G401 (cell line): ENCODE results near the gene RIN3. TPM values are rescaled to one million over a fixed set of nuclear protein-coding genes. Genes with fewer than 3 reads are reported as not detected.
A peak's percentile ranks its signal among the peaks of the same experiment; 100 is the strongest.

Experiments used
- DNase-seq: peaks from one replicate; pipeline ENCODE4 v3.0.0-alpha.2; 2015; ENCODE audit warnings: low spot score
- in situ Hi-C: cut with HindIII; loops from 2 replicates; pipeline ENCODE4 v1.10.0; 2016; ENCODE audit warnings: low sequenced_read_pairs, mixed read lengths
- total RNA-seq: library from RNA; depleted of rRNA; stranded (reverse); fragments of >200 nt; shearing (Covaris generic); gene quantifications from 2 replicates; pipeline ENCODE4 v1.2.3, GENCODE V29; 2014

Gene RIN3
- total RNA-seq, 1 experiment from 2014 or later = 0.85 TPM

DNA sequence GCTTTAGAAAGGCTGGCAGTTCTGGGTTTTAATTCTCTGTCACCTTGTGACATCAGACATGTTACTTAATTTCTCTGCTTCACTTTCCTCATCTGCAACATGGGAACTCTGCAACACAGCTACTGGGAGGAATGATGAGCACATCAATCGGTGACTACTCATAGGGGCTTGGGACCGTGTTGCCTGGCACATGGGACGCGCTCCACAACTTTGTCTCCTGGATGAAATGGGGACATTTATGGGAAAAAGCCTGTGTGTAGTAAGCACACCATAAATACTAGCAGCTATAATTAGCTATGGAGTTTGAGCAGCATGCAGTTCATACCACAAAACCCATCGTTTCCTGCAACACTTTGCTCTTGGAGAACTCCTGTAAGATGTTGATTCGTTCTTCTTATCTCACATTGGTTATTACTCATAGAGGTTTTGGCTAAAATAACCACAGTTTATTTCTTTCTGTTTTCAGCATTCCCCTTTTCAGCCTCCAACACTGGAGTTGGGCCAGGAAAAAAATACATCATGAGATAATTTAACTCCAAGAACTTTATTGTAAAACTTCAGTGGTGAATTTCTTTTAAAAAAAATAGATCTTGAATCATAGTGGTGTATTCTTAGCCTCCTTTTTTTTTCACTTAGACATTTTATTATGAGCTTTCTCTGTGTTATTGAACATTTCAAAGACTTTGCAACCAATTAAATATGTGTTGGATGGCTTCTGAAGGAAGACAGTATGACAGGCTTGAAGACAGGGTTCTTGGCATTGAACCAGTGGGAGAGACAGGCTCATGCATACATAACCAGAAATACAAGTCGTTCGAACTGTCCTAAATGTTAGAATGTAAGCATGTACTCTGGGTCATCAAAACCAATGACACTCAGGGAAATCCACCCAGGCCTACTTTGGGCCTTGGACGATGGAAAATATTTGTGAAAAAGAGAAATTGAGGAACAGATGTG is 72.7 kb downstream of the RIN3 start:
- in situ Hi-C loops = no loop called here
- DNase-seq = no peak

DNA sequence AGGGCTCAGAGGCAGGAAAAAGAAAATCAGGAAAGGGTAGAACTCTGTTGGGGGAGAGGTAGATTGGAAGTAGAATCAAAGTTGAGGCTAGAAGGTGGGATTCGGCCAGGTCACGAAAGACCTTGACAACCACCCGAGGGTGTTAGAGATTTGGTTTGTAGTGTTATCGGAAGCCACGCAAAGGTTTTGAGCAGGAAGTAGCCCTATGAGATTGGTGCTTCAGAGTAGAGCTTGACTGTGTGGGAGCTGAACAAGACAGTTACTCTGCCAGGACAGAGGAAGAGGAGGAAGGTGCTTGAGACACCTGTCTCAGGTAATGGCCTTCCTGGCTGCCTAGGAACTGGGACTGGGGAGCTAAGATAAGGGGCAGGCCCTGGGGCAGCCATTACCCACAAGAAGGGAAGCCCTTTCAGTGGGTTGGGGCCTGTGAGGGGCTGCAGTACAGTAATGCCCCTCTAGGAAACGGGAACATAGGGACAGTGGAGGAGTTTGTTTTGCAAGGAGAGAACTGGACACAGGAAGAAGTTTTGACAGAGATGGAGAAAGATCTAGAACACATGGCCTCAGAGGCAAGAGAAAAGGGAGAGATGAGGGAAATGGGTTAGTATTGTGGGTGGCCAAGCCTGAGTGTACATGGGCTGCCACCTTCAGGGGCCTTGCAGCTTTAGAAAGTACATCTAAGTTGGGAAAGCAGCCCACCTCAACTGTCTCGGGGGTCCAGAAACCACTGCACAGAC is 73.5 kb downstream of the RIN3 start:
- no peak for DNase-seq
- in situ Hi-C loops = no loop called here

GRCh38 chr14:92587700-92588085 is 74.1 kb downstream of the RIN3 start:
- no peak for DNase-seq
- in situ Hi-C loops = no loop called here

DNA sequence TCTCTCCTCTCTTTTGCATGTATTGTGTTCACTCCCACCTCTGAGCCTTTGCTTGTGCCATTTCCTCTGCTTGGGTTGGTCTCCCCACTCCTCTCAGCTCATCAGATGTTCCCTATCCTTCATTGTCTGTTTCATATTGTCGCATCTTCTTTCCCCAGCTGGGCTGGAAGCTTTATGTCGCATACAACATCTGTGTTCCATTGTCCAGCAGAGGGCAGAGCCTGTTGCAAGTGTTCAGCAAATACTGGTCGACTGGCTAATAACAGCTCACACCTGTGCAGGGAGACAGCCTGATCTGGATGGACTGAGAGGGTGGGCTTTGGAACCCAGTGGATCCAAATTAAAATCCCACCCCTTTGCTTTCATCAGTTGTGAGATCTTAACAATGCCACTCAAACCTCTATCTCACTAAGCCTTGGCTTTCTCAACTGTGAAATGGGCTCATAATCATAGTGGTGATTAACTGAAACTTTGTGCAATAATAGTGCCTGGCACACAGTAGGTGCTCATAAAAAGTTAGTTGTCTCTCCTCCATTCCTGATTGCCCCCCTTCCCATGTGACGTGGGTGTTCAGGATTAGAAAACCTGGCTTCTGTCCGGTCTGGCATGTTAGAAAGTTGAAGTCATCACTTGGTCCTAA is 75.8 kb downstream of the RIN3 start:
- no peak for DNase-seq

DNA sequence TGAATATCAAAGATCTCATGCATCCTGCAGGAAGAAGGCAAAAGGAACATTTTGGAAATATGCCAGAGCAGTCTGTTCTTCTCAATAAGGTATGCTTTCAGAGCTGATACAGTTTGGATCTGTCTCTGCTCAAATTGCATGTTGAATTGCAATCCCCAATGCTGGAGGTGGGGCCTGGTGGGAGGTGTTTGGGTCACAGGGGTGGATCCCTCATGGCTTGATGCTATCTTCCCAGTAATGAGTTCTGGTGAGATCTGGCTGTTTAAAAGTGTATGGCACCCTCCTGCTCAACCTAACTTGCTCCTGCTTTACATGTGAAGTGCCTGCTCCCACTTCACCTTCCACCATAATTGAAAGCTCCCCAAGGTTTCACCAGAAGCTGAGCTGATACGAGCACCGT is 76.6 kb downstream of the RIN3 start:
- no peak for DNase-seq
- in situ Hi-C loops = no loop called here

More for the DNA sequence above, 75.8 kb downstream of the RIN3 start:
- in situ Hi-C loops = no loop called here

- in situ Hi-C loops = no loop called here
- DNase-seq = no peak
Measured at GRCh38 chr14:92590941-92591340, 77.4 kb downstream of the RIN3 start.

DNA sequence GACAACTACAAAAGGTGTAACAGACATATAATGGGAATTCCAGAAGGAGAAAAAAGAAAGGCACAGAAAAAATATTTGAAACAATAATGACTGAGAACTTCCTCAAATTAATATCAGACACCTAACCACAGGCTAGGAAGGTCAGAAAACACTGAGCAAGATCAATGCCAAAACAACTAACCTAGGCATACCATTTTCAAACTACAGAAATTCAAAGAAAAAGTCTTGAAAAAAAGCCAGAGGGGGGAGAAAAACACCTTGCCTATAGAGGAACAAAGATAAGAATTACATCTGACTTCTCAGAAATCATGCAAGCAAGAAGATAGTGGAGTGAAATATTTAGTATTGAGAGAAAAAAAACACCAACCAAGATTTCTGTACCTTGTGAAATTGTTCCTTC is 77.8 kb downstream of the RIN3 start:
- DNase-seq = no peak
- in situ Hi-C loops = no loop called here

- no peak for DNase-seq
- in situ Hi-C loops = no loop called here
Measured at GRCh38 chr14:92595267-92595666, 81.7 kb downstream of the RIN3 start.

GRCh38 chr14:92596331-92596907 is 82.8 kb downstream of the RIN3 start:
- no peak for DNase-seq
- in situ Hi-C loops = no loop called here

DNA sequence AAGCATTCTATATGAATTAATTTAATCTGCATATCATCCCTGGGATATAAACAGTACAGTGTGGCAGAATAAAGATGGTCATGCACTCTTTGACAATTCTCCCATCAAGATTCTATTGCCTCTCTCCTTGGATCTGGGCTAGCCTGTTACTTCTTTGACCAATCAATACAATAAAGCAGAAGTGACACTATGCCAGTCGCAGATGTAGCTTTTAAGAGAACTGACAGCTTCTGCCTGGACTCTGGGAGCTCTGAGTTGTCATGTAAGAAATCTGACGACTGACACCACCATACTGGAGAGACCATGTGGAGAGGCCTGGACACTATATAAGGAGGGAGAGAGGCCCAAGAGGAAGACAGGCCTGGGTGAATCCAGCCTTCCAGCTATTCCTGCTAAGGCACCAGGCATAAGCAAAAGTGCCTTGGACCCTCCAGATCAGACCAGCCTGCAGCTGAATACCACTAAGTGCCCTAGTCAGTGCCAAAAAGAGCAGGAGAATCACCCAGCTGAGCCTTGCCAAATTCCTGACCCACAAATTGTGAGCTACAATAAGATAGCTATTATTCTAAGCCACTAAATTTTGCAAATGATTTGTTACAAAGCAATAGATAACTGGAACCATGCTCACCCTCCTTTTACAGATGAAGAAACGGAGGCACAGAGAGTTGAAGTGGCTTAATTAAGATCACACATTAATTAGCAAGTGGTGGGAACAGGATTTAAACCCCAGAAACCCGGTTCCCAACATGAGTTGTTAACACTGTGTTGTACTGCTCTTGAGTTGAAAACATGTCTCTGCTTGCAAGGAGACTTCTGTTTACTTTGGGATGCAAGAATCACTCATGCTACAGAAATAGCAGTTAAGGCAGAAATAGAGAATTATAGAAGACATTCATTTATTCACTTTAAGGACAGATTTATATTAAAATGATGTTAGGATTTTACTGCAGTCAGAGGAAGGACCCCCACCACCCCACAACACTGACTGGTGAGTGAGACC is 84.6 kb downstream of the RIN3 start:
- in situ Hi-C loops = no loop called here
- no peak for DNase-seq

- in situ Hi-C loops = no loop called here
- no peak for DNase-seq
Measured at GRCh38 chr14:92599811-92600210, 86.2 kb downstream of the RIN3 start.

GRCh38 chr14:92600318-92601053 is 86.9 kb downstream of the RIN3 start:
- in situ Hi-C loops = no loop called here
- peak; percentile 13 for DNase-seq

GRCh38 chr14:92601131-92601710 is 87.6 kb downstream of the RIN3 start:
- no peak for DNase-seq
- in situ Hi-C loops = no loop called here

DNA sequence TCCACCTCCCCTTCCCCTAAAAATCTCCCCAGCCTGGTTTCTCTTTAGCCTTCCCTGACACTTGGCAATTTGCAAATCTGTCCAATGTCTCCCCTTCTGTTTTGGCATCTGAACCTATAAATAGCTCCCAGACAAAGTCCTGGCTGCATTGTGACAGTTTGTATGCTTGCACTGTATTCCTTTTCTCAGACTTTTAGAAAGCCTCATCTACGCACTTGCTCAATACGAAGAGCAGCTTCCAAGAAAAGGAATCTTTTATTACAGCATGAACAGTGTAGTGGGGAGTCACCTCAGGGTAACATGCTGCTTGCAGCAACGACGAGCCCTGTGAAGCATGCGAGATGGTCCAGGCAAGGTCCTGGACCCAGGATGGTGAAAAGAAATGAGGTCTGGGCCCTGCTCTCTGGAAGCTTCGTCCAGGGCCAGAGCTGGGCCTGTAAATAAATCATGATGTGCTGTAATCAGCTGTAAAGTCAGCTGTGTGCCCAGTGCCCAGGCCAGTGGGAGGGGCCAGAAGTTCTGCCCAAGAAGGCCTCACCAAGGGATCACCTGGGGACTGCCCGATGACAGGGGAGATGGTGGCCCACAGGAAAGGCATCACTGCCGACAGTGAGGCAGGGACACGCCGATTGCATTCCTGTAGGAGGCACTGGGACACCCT is 88.3 kb downstream of the RIN3 start:
- in situ Hi-C loops = no loop called here

GRCh38 chr14:92603309-92604242 is 90.0 kb downstream of the RIN3 start:
- in situ Hi-C loops = no loop called here
- DNase-seq = peak; percentile 89

More for the DNA sequence above, 88.3 kb downstream of the RIN3 start:
- DNase-seq = no peak
